OCI-LY1 (cell line): ENCODE measurements around the gene ZNF22.

Source experiments
- H2AFZ ChIP-seq: fragments of 200-600 bp; sonication (generic), shearing (Covaris generic); 2 replicates; pipeline ENCODE4 v1.6.0; 2014; ENCODE audit warnings: antibody characterized with exemption, mild to moderate bottlenecking, low read length
- H3F3A ChIP-seq: fragments of 200-600 bp; sonication (generic), shearing (Covaris generic); 2 replicates; pipeline ENCODE4 v1.6.0; 2014; ENCODE audit warnings: mild to moderate bottlenecking, antibody characterized with exemption, low read length, moderate library complexity; ENCODE audit not compliant: insufficient read depth
- H3K27ac ChIP-seq: fragments of 200-600 bp; sonication (generic); 2 replicates; pipeline ENCODE4 v1.5.1; 2014; ENCODE audit warnings: low read length, mixed run types, mild to moderate bottlenecking, low read depth; ENCODE audit not compliant: poor library complexity, severe bottlenecking
- H3K27me3 ChIP-seq: fragments of 200-600 bp; sonication (generic); 2 replicates; pipeline ENCODE4 v1.6.0; 2014; ENCODE audit warnings: antibody characterized with exemption, mild to moderate bottlenecking, low read length, moderate library complexity; ENCODE audit not compliant: insufficient read depth
- H3K36me3 ChIP-seq: fragments of 200-600 bp; sonication (generic); 2 replicates; pipeline ENCODE4 v1.6.1; 2014; ENCODE audit warnings: mild to moderate bottlenecking, antibody characterized with exemption, low read length, moderate library complexity, mixed read lengths; ENCODE audit not compliant: insufficient read depth
- H3K4me1 ChIP-seq: fragments of 200-600 bp; sonication (generic); 2 replicates; pipeline ENCODE4 v1.5.1; 2014; ENCODE audit warnings: mild to moderate bottlenecking, low read length, moderate library complexity; ENCODE audit not compliant: insufficient read depth, severe bottlenecking
- H3K4me2 ChIP-seq: fragments of 200-600 bp; sonication (generic), shearing (Covaris generic); 2 replicates; pipeline ENCODE4 v1.6.1; 2014; ENCODE audit warnings: low read length
- H3K4me3 ChIP-seq: fragments of 200-600 bp; sonication (generic); 2 replicates; pipeline ENCODE4 v1.5.1; 2014; ENCODE audit warnings: low read length, low read depth, mild to moderate bottlenecking, mixed read lengths; ENCODE audit not compliant: poor library complexity, severe bottlenecking
- H3K79me2 ChIP-seq: fragments of 200-600 bp; shearing (Covaris generic); 2 replicates; pipeline ENCODE4 v1.6.1; 2016; ENCODE audit warnings: mixed run types, low read length, mixed read lengths; ENCODE audit not compliant: insufficient read depth
- H3K9ac ChIP-seq: fragments of 200-600 bp; sonication (generic), shearing (Covaris generic); 2 replicates; pipeline ENCODE4 v1.6.1; 2014; ENCODE audit warnings: mild to moderate bottlenecking, low read length, mixed read lengths
- H3K9me2 ChIP-seq: fragments of 200-600 bp; sonication (generic), shearing (Covaris generic); 2 replicates; pipeline ENCODE4 v1.6.1; 2014; ENCODE audit warnings: low read depth, mild to moderate bottlenecking, low read length, mixed read lengths
- H3K9me3 ChIP-seq: fragments of 200-600 bp; shearing (Covaris generic); 2 replicates; pipeline ENCODE4 v1.6.1; 2014; ENCODE audit warnings: low read length, mixed read lengths
- H4K20me1 ChIP-seq: fragments of 200-600 bp; sonication (generic), shearing (Covaris generic); 2 replicates; pipeline ENCODE4 v1.6.0; 2016; ENCODE audit warnings: mild to moderate bottlenecking, low read length; ENCODE audit not compliant: insufficient read depth
- EZH2 ChIP-seq: fragments of 200-600 bp; sonication (generic), shearing (Covaris generic); IDR thresholded peaks from 2 replicates; pipeline ENCODE4 v1.8.0; 2017; ENCODE audit warnings: borderline replicate concordance, mixed run types, mild to moderate bottlenecking, antibody characterized with exemption, low read length, moderate library complexity, mixed read lengths
- TF ChIP-seq, protein P1 (sequence below): fragments of 200-600 bp; sonication (generic), shearing (Covaris generic); IDR thresholded peaks from 2 replicates; pipeline ENCODE4 v1.5.1; 2017; ENCODE audit warnings: mild to moderate bottlenecking, antibody characterized with exemption, low read length, moderate library complexity, mixed read lengths

Gene ZNF22

DNA sequence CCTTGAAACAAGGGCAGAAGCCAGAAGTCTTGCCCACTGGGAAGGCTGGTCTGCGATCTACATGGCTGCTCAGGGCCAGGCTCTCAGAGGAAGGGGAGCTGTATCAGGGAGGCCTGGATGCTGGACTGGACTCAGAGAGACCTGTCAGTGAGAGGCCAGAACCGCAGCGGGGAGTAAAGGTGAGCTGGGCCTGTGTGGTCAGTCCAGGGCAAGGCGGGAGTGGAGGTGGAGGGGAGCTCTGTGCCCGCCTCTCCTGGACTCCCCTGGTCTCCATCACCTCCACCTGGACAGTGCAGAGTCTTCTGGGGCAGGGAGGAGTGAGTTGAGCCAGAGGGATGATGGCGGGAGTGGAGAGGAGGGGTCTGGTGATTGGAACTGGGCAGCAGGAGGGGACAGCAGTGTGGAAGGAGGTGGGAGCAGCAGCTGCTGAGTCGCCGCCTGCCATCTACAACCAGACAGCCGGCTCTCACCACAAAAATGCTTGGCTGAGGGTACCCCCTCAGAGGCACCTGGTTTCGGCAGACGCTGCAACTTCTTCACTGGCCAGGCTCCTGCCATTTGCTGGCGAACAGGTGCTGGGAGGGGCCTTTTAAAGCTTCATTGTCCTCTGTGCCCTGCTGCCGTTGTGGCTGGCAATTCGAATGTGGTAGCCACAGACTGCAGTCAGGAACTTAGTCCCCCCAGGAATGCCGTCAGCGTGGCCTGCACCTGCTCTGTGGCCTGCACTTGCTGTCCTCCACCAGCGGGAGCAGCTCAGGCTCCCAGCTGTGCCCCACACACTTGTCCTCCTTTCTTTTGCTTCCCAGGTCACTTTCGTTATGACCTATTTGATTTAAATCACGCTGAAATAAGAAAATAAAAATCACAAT, 37.6 kb upstream of the ZNF22 start:
- peaks cover 19% of the 10 kb centered on the region for H3K4me1 ChIP-seq
- no peaks in the 10 kb centered on the region for H3K9me2 ChIP-seq
- no peaks in the 10 kb centered on the region for H3K27me3 ChIP-seq
- H3K36me3 ChIP-seq = no peaks in the 10 kb centered on the region
- TF ChIP-seq, protein P1, sequence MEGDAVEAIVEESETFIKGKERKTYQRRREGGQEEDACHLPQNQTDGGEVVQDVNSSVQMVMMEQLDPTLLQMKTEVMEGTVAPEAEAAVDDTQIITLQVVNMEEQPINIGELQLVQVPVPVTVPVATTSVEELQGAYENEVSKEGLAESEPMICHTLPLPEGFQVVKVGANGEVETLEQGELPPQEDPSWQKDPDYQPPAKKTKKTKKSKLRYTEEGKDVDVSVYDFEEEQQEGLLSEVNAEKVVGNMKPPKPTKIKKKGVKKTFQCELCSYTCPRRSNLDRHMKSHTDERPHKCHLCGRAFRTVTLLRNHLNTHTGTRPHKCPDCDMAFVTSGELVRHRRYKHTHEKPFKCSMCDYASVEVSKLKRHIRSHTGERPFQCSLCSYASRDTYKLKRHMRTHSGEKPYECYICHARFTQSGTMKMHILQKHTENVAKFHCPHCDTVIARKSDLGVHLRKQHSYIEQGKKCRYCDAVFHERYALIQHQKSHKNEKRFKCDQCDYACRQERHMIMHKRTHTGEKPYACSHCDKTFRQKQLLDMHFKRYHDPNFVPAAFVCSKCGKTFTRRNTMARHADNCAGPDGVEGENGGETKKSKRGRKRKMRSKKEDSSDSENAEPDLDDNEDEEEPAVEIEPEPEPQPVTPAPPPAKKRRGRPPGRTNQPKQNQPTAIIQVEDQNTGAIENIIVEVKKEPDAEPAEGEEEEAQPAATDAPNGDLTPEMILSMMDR = no peak
- TF ChIP-seq EZH2 = no peak
- H3F3A ChIP-seq = no peaks in the 10 kb centered on the region
- no peak overlapping the region for H2AFZ ChIP-seq
- H3K4me3 ChIP-seq = no peak overlapping the region
- H4K20me1 ChIP-seq = no peaks in the 10 kb centered on the region
- H3K4me2 ChIP-seq = no peak overlapping the region
- no peaks in the 10 kb centered on the region for H3K9me3 ChIP-seq
- H3K9ac ChIP-seq = no peak overlapping the region
- H3K79me2 ChIP-seq = no peaks in the 10 kb centered on the region
- no peak overlapping the region for H3K27ac ChIP-seq

GRCh38 chr10:44963772-44964633, 36.7 kb upstream of the ZNF22 start:
- Histone ChIP-seq H3K9ac (no peak overlapping the region), H2AFZ (no peak overlapping the region)

GRCh38 chr10:44965104-44965503, 35.6 kb upstream of the ZNF22 start:
- Histone ChIP-seq H2AFZ (no peak overlapping the region), H3K4me2 (no peak overlapping the region), H3K4me3 (no peak overlapping the region)

More at GRCh38 chr10:44963772-44964633, 36.7 kb upstream of the ZNF22 start:
- H3K9me2 ChIP-seq = no peaks in the 10 kb centered on the region
- no peaks in the 10 kb centered on the region for H3F3A ChIP-seq
- TF ChIP-seq, protein P1 = no peak
- no peak for TF ChIP-seq EZH2
- H3K9me3 ChIP-seq = no peaks in the 10 kb centered on the region
- H3K4me1 ChIP-seq = peaks cover 12% of the 10 kb centered on the region
- H3K4me3 ChIP-seq = no peak overlapping the region
- no peaks in the 10 kb centered on the region for H3K36me3 ChIP-seq
- H4K20me1 ChIP-seq = no peaks in the 10 kb centered on the region
- H3K27me3 ChIP-seq = no peaks in the 10 kb centered on the region
- H3K27ac ChIP-seq = no peak overlapping the region
- no peaks in the 10 kb centered on the region for H3K79me2 ChIP-seq
- no peak overlapping the region for H3K4me2 ChIP-seq

More at GRCh38 chr10:44965104-44965503, 35.6 kb upstream of the ZNF22 start:
- Histone ChIP-seq H4K20me1 (no peaks in the 10 kb centered on the region), H3K4me1 (peaks cover 6% of the 10 kb centered on the region), H3K79me2 (no peaks in the 10 kb centered on the region), H3K9me3 (no peaks in the 10 kb centered on the region), H3K36me3 (no peaks in the 10 kb centered on the region), H3F3A (no peaks in the 10 kb centered on the region), H3K27ac (no peak overlapping the region), H3K27me3 (no peaks in the 10 kb centered on the region), H3K9ac (no peak overlapping the region), H3K9me2 (no peaks in the 10 kb centered on the region)
- TF ChIP-seq EZH2 = no peak
- TF ChIP-seq, protein P1 = no peak
